ENCODE results near the gene BFAR. TPM values are rescaled to one million over a fixed set of nuclear protein-coding genes. Genes with fewer than 3 reads are reported as not detected.

Gene BFAR
- total and polyA plus RNA-seq, 2 donors (not counting 3 experiments of a cell fraction or from before 2014, with no cell fraction given) = 57.3 to 73.5 TPM

- intact Hi-C loops (cut with micrococcal nuclease) (no loop called here), dilution Hi-C loops (cut with MboI; ENCODE audit: extremely low pct_ligation_motif_present, low sequenced_read_pairs) (no loop called here)
- H2AFZ ChIP-seq (ENCODE audit: low read depth, low read length) = no peak overlapping the region
- no peak overlapping the region for H3K4me3 ChIP-seq (replicated peaks in 1 of 3; ENCODE audit: insufficient read depth in 1 of 3, low read depth in 1 of 3, low read length in 3 of 3)
- no peak for DNase-seq (ENCODE audit: low read depth, low spot score)
- peaks cover 16 to 17% of the 10 kb centered on the region in 2 experiments for H3K36me3 ChIP-seq (ENCODE audit: control insufficient read depth in 2 of 2, extremely low read depth in 1 of 2, insufficient read depth in 2 of 2, low read length in 2 of 2)
- ChIA-PET POLR2A (no interaction called here), CTCF (interaction anchor here (0.8 to 1.4 kb wide), 3 partner anchors 11 to 26 kb away, joined by 3 to 6 read pairs (median 3); no protein-coding TSS in a partner anchor)
- TF ChIP-seq GATA2 (IDR thresholded peaks at IDR 0.05; ENCODE audit: insufficient read depth, insufficient read length, low read depth, low read length) = no peak
- TF ChIP-seq CTCF (IDR thresholded peaks at IDR 0.05; ENCODE audit: extremely low read depth in 1 of 2, insufficient read depth in 1 of 2, low read depth in 1 of 2, low read length in 2 of 2) = no peak
- no peak for TF ChIP-seq MYC (IDR thresholded peaks at IDR 0.05; ENCODE audit: low read depth, low read length)
- no peaks in the 10 kb centered on the region for H3K79me2 ChIP-seq (ENCODE audit: control insufficient read depth, insufficient read depth, low read length)
- no peaks in the 10 kb centered on the region for H4K20me1 ChIP-seq (replicated peaks; ENCODE audit: control insufficient read depth, extremely low read depth, insufficient read depth, low read length)
- H3K9ac ChIP-seq (replicated peaks; ENCODE audit: extremely low read depth, insufficient read depth, low read length) = no peak overlapping the region
- H3K27me3 ChIP-seq (ENCODE audit: control insufficient read depth in 2 of 2, insufficient read depth in 2 of 2, low read length in 2 of 2) = no peaks in the 10 kb centered on the region
- H3K9me1 ChIP-seq (replicated peaks; ENCODE audit: control insufficient read depth, extremely low read depth, insufficient read depth, low read length) = no peaks in the 10 kb centered on the region
- H3K4me2 ChIP-seq (ENCODE audit: insufficient read depth, low read length) = no peak overlapping the region
- FAIRE-seq = no peak
- no TSS peak for BruUV-seq (replicated peaks)
- H3K27ac ChIP-seq (ENCODE audit: insufficient read depth, low read depth, low read length) = no peak overlapping the region
- H3K4me1 ChIP-seq (ENCODE audit: control insufficient read depth, extremely low read depth, insufficient read depth, low read length) = no peaks in the 10 kb centered on the region
- H3K9me3 ChIP-seq (replicated peaks; ENCODE audit: control insufficient read depth, insufficient read depth, low read length) = no peaks in the 10 kb centered on the region
Measured at GRCh38 chr16:14606102-14606501, 26.6 kb upstream of the BFAR start.

- intact Hi-C loops (cut with micrococcal nuclease) = no loop called here
- TF ChIP-seq POLR2AphosphoS5 (IDR thresholded peaks at IDR 0.05; ENCODE audit: insufficient read depth, low read depth, low read length) = no peak
- CTCF ChIA-PET = interaction anchor here (1.3 kb wide), 1 partner anchor 12 kb away, joined by 4 read pairs; no protein-coding TSS in a partner anchor
- H3K9me1 ChIP-seq (replicated peaks; ENCODE audit: control insufficient read depth, extremely low read depth, insufficient read depth, low read length) = no peaks in the 10 kb centered on the region
- no peaks in the 10 kb centered on the region for H3K4me1 ChIP-seq (ENCODE audit: control insufficient read depth, extremely low read depth, insufficient read depth, low read length)
- no peaks in the 10 kb centered on the region for H3K9me3 ChIP-seq (replicated peaks; ENCODE audit: control insufficient read depth, insufficient read depth, low read length)
- no peak overlapping the region for H3K9ac ChIP-seq (replicated peaks; ENCODE audit: extremely low read depth, insufficient read depth, low read length)
- DNase-seq (ENCODE audit: low read depth, low spot score) = no peak
- H4K20me1 ChIP-seq (replicated peaks; ENCODE audit: control insufficient read depth, extremely low read depth, insufficient read depth, low read length) = no peaks in the 10 kb centered on the region
- H2AFZ ChIP-seq (ENCODE audit: low read depth, low read length) = no peak overlapping the region
- POLR2A ChIA-PET = no interaction called here
- no peaks in the 10 kb centered on the region for H3K79me2 ChIP-seq (ENCODE audit: control insufficient read depth, insufficient read depth, low read length)
- no TSS peak for BruUV-seq (replicated peaks)
- no peak for FAIRE-seq
- peaks cover 13 to 17% of the 10 kb centered on the region in 2 experiments for H3K36me3 ChIP-seq (ENCODE audit: control insufficient read depth in 2 of 2, extremely low read depth in 1 of 2, insufficient read depth in 2 of 2, low read length in 2 of 2)
- no peak overlapping the region for H3K27ac ChIP-seq (ENCODE audit: insufficient read depth, low read depth, low read length)
- dilution Hi-C loops (cut with MboI; ENCODE audit: extremely low pct_ligation_motif_present, low sequenced_read_pairs) = no loop called here
- H3K4me3 ChIP-seq (replicated peaks in 1 of 3; ENCODE audit: insufficient read depth in 1 of 3, low read depth in 1 of 3, low read length in 3 of 3) = no peak overlapping the region
- no peak overlapping the region for H3K4me2 ChIP-seq (ENCODE audit: insufficient read depth, low read length)
- no peaks in the 10 kb centered on the region for H3K27me3 ChIP-seq (ENCODE audit: control insufficient read depth in 2 of 2, insufficient read depth in 2 of 2, low read length in 2 of 2)
Measured at GRCh38 chr16:14608111-14608566, 24.6 kb upstream of the BFAR start.
